Keratinocyte (primary cell): ENCODE measurements around the gene RAD9A.

Experiments
- EZH2 ChIP-seq: IDR thresholded peaks from one replicate; pipeline ENCODE4 v1.6.1; 2012; ENCODE audit warnings: inconsistent platforms, mild to moderate bottlenecking, low read length, moderate library complexity
- TF ChIP-seq, protein P1 (sequence below), 3 experiments: IDR thresholded peaks in 1 of 3; conservative IDR thresholded peaks in 1 of 3; optimal IDR thresholded peaks in 1 of 3; 2 replicates in 2 of 3; 3 replicates in 1 of 3; pipeline versions ENCODE3 to v1.5.1; 2011; ENCODE audit warnings: low read length in 3 of 3, mild to moderate bottlenecking in 3 of 3, moderate library complexity in 2 of 3, control low read depth in 1 of 3, inconsistent platforms in 1 of 3; ENCODE audit not compliant: insufficient read depth in 2 of 3; ENCODE audit errors: extremely low read depth in 1 of 3

- TF ChIP-seq, protein P1, sequence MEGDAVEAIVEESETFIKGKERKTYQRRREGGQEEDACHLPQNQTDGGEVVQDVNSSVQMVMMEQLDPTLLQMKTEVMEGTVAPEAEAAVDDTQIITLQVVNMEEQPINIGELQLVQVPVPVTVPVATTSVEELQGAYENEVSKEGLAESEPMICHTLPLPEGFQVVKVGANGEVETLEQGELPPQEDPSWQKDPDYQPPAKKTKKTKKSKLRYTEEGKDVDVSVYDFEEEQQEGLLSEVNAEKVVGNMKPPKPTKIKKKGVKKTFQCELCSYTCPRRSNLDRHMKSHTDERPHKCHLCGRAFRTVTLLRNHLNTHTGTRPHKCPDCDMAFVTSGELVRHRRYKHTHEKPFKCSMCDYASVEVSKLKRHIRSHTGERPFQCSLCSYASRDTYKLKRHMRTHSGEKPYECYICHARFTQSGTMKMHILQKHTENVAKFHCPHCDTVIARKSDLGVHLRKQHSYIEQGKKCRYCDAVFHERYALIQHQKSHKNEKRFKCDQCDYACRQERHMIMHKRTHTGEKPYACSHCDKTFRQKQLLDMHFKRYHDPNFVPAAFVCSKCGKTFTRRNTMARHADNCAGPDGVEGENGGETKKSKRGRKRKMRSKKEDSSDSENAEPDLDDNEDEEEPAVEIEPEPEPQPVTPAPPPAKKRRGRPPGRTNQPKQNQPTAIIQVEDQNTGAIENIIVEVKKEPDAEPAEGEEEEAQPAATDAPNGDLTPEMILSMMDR (optimal IDR thresholded peaks at IDR 0.05 in 1 of 3, IDR thresholded peaks at IDR 0.05 in 1 of 3, conservative IDR thresholded peaks at IDR 0.05 in 1 of 3; ENCODE audit: extremely low read depth in 1 of 3, insufficient read depth in 2 of 3, low read length in 3 of 3): no peak
- TF ChIP-seq EZH2: no peak
Measured at GRCh38 chr11:67349036-67349435, 42.8 kb upstream of the RAD9A start.
